Tibial artery (tissue), 4 donors: Measurements from ENCODE around the gene TTLL4.

Source experiments
- DNase-seq, 2 donors: peaks; one replicate each; pipeline ENCODE4 v3.0.0-alpha.2; 2019
- H3K27ac ChIP-seq, 2 donors: fragments of 200-600 bp; sonication (generic) in 1 of 2; 1 replicate in 1 of 2; 2 replicates in 1 of 2; pipeline ENCODE4 v1.5.1; 2018 to 2019; ENCODE audit warnings: mild to moderate bottlenecking in 1 of 2
- H3K27me3 ChIP-seq, 2 donors: fragments of 200-600 bp; sonication (generic) in 1 of 2; one replicate each; pipeline versions ENCODE4 v1.5.1 to v1.6.0; 2016 to 2019
- H3K36me3 ChIP-seq, 3 donors: fragments of 200-600 bp; sonication (generic) in 2 of 3; one replicate each; pipeline ENCODE4 v1.5.1; 2016 to 2019; ENCODE audit warnings: mild to moderate bottlenecking in 2 of 3
- H3K4me1 ChIP-seq, 4 donors: fragments of 200-600 bp; sonication (generic) in 2 of 4; 1 replicate in 3 of 4; 2 replicates in 1 of 4; pipeline ENCODE4 v1.5.1; 2016 to 2019
- H3K4me3 ChIP-seq, 2 donors: fragments of 200-600 bp; sonication (generic) in 1 of 2; 1 replicate in 1 of 2; 2 replicates in 1 of 2; pipeline ENCODE4 v1.5.1; 2018 to 2019; ENCODE audit warnings: mild to moderate bottlenecking in 2 of 2
- H3K9me3 ChIP-seq, 3 donors: fragments of 200-600 bp; sonication (generic) in 1 of 3; one replicate each; pipeline ENCODE4 v1.5.1; 2016 to 2019
- CTCF ChIP-seq, 2 experiments: fragments of 200-600 bp in 1 of 2; fragments of 450-650 bp in 1 of 2; IDR thresholded peaks; one replicate each; pipeline ENCODE4 v1.5.1; 2017 to 2019; ENCODE audit warnings: antibody characterized with exemption in 2 of 2, mild to moderate bottlenecking in 1 of 2, moderate library complexity in 1 of 2
- intact Hi-C: fragments of 100-400 bp; cut with DNase I; formaldehyde crosslinking; loops from one replicate; pipeline ENCODE4 v1.15.0; 2023; ENCODE audit warnings: low total_unique reads

TTLL4 gene

GRCh38 chr2:218703341-218703740 is 7.3 kb upstream of the TTLL4 start:
- DNase-seq = no peak
- no peak for TF ChIP-seq CTCF (IDR thresholded peaks at IDR 0.05)
- Histone ChIP-seq H3K27ac (no peak overlapping the region), H3K27me3 (no peaks in the 10 kb centered on the region), H3K9me3 (no peaks in the 10 kb centered on the region), H3K4me1 (no peaks in the 10 kb centered on the region), H3K36me3 (peaks cover 12 to 33% (median 21%) of the 10 kb centered on the region in 3 donors), H3K4me3 (no peak overlapping the region)
- intact Hi-C loops = no loop called here

GRCh38 chr2:218708086-218708485 is 2.5 kb upstream of the TTLL4 start:
- no peaks in the 10 kb centered on the region for H3K27me3 ChIP-seq
- no peak for DNase-seq
- H3K4me1 ChIP-seq = peaks cover 0 to 18% (median 8%) of the 10 kb centered on the region in 4 donors
- H3K27ac ChIP-seq = no peak overlapping the region
- H3K36me3 ChIP-seq = no peaks in the 10 kb centered on the region
- no peaks in the 10 kb centered on the region for H3K9me3 ChIP-seq
- no peak for TF ChIP-seq CTCF (IDR thresholded peaks at IDR 0.05)
- intact Hi-C loops = no loop called here
- no peak overlapping the region for H3K4me3 ChIP-seq

GRCh38 chr2:218709908-218710307 is 727 bp upstream of the TTLL4 start:
- Histone ChIP-seq H3K36me3 (no peaks in the 10 kb centered on the region), H3K4me1 (peaks cover 0 to 18% (median 8%) of the 10 kb centered on the region in 4 donors), H3K4me3 (peak overlapping the region; percentile 73 to 79), H3K27me3 (no peaks in the 10 kb centered on the region), H3K27ac (peak overlapping the region; percentile 88 to 89), H3K9me3 (no peaks in the 10 kb centered on the region)
- TF ChIP-seq CTCF (IDR thresholded peaks at IDR 0.05) = no peak
- intact Hi-C loops = no loop called here
- no peak for DNase-seq

GRCh38 chr2:218710334-218710686 is 325 bp upstream of the TTLL4 start:
- DNase-seq = no peak
- peaks cover 0 to under 1% (median 0%) of the 10 kb centered on the region in 3 donors for H3K36me3 ChIP-seq
- H3K9me3 ChIP-seq = no peaks in the 10 kb centered on the region
- H3K4me3 ChIP-seq = peak overlapping the region; percentile 73 to 79
- H3K4me1 ChIP-seq = peaks cover 0 to 18% (median 8%) of the 10 kb centered on the region in 4 donors
- no peaks in the 10 kb centered on the region for H3K27me3 ChIP-seq
- no peak for TF ChIP-seq CTCF (IDR thresholded peaks at IDR 0.05)
- peak overlapping the region; percentile 88 to 89 for H3K27ac ChIP-seq
- intact Hi-C loops = no loop called here

GRCh38 chr2:218711550-218711929 is 905 bp downstream of the TTLL4 start:
- Histone ChIP-seq H3K4me3 (peak overlapping the region; percentile 73 to 79), H3K27me3 (no peaks in the 10 kb centered on the region), H3K27ac (peak overlapping the region; percentile 88 to 89), H3K36me3 (peaks cover 0 to 10% (median 0%) of the 10 kb centered on the region in 3 donors), H3K4me1 (peaks cover 0 to 18% (median 8%) of the 10 kb centered on the region in 4 donors), H3K9me3 (no peaks in the 10 kb centered on the region)
- TF ChIP-seq CTCF (IDR thresholded peaks at IDR 0.05) = no peak
- DNase-seq = no peak
- intact Hi-C loops = no loop called here

GRCh38 chr2:218713922-218714321 is 3.3 kb downstream of the TTLL4 start:
- no peak for TF ChIP-seq CTCF (IDR thresholded peaks at IDR 0.05)
- DNase-seq = no peak
- Histone ChIP-seq H3K4me3 (no peak overlapping the region), H3K27ac (no peak overlapping the region), H3K4me1 (peaks cover 0 to 18% (median 8%) of the 10 kb centered on the region in 4 donors), H3K36me3 (peaks cover 0 to 10% (median 0%) of the 10 kb centered on the region in 3 donors), H3K9me3 (no peaks in the 10 kb centered on the region), H3K27me3 (no peaks in the 10 kb centered on the region)
- intact Hi-C loops = no loop called here
